ENCODE measurements around the gene CEP83.

- TF ChIP-seq CTCF (IDR thresholded peaks at IDR 0.05 in 8 of 11, conservative IDR thresholded peaks at IDR 0.05 in 3 of 11): no peak
- TF ChIP-seq POLR2A (IDR thresholded peaks at IDR 0.05): no peak
Measured at GRCh38 chr12:94430304-94430703, 29.4 kb downstream of the CEP83 start.

Data from spleen (tissue), 7 donors.